ENCODE results near the gene MSRB1.
"Not testable (repeated sequence)": the region's sequence is repeated elsewhere in the genome, so short reads cannot be mapped to it uniquely, and the experiment has no call there.

The MSRB1 gene

GRCh38 chr16:1960665-1961630 lies 17.9 kb upstream of the MSRB1 start:
- peak; percentile 90 for DNase-seq

GRCh38 chr16:1959269-1960039 lies 16.5 kb upstream of the MSRB1 start, which contains the start of gene NDUFB10:
Gene NDUFB10, plus strand, starts transcription at chr16:1959538. Its CDS starts 87 bp downstream, at chr16:1959625.
- DNase-seq: peak; percentile 95

GRCh38 chr16:1958715-1959268 lies 15.8 kb upstream of the MSRB1 start:
- DNase-seq: no peak

GRCh38 chr16:1958143-1958491 lies 15.1 kb upstream of the MSRB1 start:
- not testable (repeated sequence) for DNase-seq

GRCh38 chr16:1957434-1958142 lies 14.6 kb upstream of the MSRB1 start:
- not testable (repeated sequence) for DNase-seq

GRCh38 chr16:1953734-1954133 lies 10.7 kb upstream of the MSRB1 start:
- no peak for DNase-seq

GRCh38 chr16:1950559-1950958 lies 7.6 kb upstream of the MSRB1 start:
- no peak for DNase-seq

GRCh38 chr16:1950047-1950446 lies 7.0 kb upstream of the MSRB1 start:
- DNase-seq: no peak

GRCh38 chr16:1949507-1949906 lies 6.5 kb upstream of the MSRB1 start:
- DNase-seq: no peak

- DNase-seq: no peak
Measured at GRCh38 chr16:1947369-1947670, 4.3 kb upstream of the MSRB1 start.

GRCh38 chr16:1946495-1947368 lies 3.7 kb upstream of the MSRB1 start:
- DNase-seq: no peak

- DNase-seq: no peak
Measured at GRCh38 chr16:1945559-1946391, 2.8 kb upstream of the MSRB1 start.

GRCh38 chr16:1944612-1945199 lies 1.7 kb upstream of the MSRB1 start:
- no peak for DNase-seq

- peak; percentile 28 for DNase-seq
Measured at GRCh38 chr16:1942047-1942809, 771 bp downstream of the MSRB1 start.

GRCh38 chr16:1941162-1942046 lies 1.6 kb downstream of the MSRB1 start:
- no peak for DNase-seq

- DNase-seq: no peak
Measured at GRCh38 chr16:1940273-1941161, 2.5 kb downstream of the MSRB1 start.

GRCh38 chr16:1939833-1940232 lies 3.2 kb downstream of the MSRB1 start:
- not testable (repeated sequence) for DNase-seq

- no peak for DNase-seq
Measured at GRCh38 chr16:1938910-1939309, 4.1 kb downstream of the MSRB1 start.

All from NCI-H69 (cell line).